ENCODE measurements around the gene SLC9A1.
A peak's percentile ranks its signal among the peaks of the same experiment; 100 is the strongest.

Gene SLC9A1

GRCh38 chr1:27154991-27155781 lies at the start of gene SLC9A1:
Gene SLC9A1, minus strand, starts transcription at chr1:27155125. Its CDS starts 791 bp downstream, at chr1:27154334.
- TF ChIP-seq ESRRG (CRISPR knock-in tag; IDR thresholded peaks at IDR 0.05) = no peak
- TF ChIP-seq SNAI2 (CRISPR knock-in tag; IDR thresholded peaks at IDR 0.05) = no peak
- 0 out of 2 replicates have a peak, but pooled peaks have one; percentile 7 for TF ChIP-seq ZC3H10 (CRISPR knock-in tag; IDR thresholded peaks at IDR 0.05)
- no peak for TF ChIP-seq OSR1 (CRISPR knock-in tag; IDR thresholded peaks at IDR 0.05)
- no peak for TF ChIP-seq TCF4 (CRISPR knock-in tag; IDR thresholded peaks at IDR 0.05; ENCODE audit: borderline replicate concordance)
- TF ChIP-seq CSRNP3 (CRISPR knock-in tag; IDR thresholded peaks at IDR 0.05) = no peak
- TF ChIP-seq ZNF8 (CRISPR knock-in tag; IDR thresholded peaks at IDR 0.05) = 0 out of 2 replicates have a peak, but pooled peaks have one; percentile 29
- no peak for TF ChIP-seq PPARA (CRISPR knock-in tag; IDR thresholded peaks at IDR 0.05; ENCODE audit: borderline replicate concordance)
- peak; percentile 15; the same call in 1 of the 2 replicates for TF ChIP-seq CREB5 (CRISPR knock-in tag; IDR thresholded peaks at IDR 0.05; ENCODE audit: low read depth)
- TF ChIP-seq ZNF565 (CRISPR knock-in tag; conservative IDR thresholded peaks at IDR 0.05; ENCODE audit: low read depth) = peak; percentile 37; the same call in 1 of the 2 replicates
- no peak for TF ChIP-seq RARB (CRISPR knock-in tag; IDR thresholded peaks at IDR 0.05)
- peak; percentile 37; the same call in 1 of the 2 replicates for TF ChIP-seq TSHZ2 (CRISPR knock-in tag; IDR thresholded peaks at IDR 0.05)
- no peak for TF ChIP-seq ZFP3 (CRISPR knock-in tag; IDR thresholded peaks at IDR 0.05)
- TF ChIP-seq ZNF70 (CRISPR knock-in tag; IDR thresholded peaks at IDR 0.05) = peak; percentile 50; the same call in 1 of the 2 replicates
- peak; percentile 80; the same call in 1 of the 2 replicates for TF ChIP-seq GLIS3 (CRISPR knock-in tag; IDR thresholded peaks at IDR 0.05)
- TF ChIP-seq POU6F1 (CRISPR knock-in tag; IDR thresholded peaks at IDR 0.05; ENCODE audit: borderline replicate concordance, low read depth) = no peak
- TF ChIP-seq TOX (CRISPR knock-in tag; IDR thresholded peaks at IDR 0.05; ENCODE audit: borderline replicate concordance) = no peak
- TF ChIP-seq CSDC2 (CRISPR knock-in tag; IDR thresholded peaks at IDR 0.05) = no peak
- no peak; the same call in 1 of the 2 replicates for TF ChIP-seq ISL1 (CRISPR knock-in tag; IDR thresholded peaks at IDR 0.05)
- TF ChIP-seq ARNTL (CRISPR knock-in tag; IDR thresholded peaks at IDR 0.05; ENCODE audit: borderline replicate concordance, low read depth) = 0 out of 2 replicates have a peak, but pooled peaks have one; percentile 32
- TF ChIP-seq ZFP30 (CRISPR knock-in tag; IDR thresholded peaks at IDR 0.05) = 0 out of 2 replicates have a peak, but pooled peaks have one; percentile 33
- TF ChIP-seq PATZ1 (CRISPR knock-in tag; IDR thresholded peaks at IDR 0.05; ENCODE audit: borderline replicate concordance) = no peak
- TF ChIP-seq BACH2 (CRISPR knock-in tag; IDR thresholded peaks at IDR 0.05; ENCODE audit: borderline replicate concordance) = no peak
- ATAC-seq = peak; percentile 94

- ATAC-seq = no peak
- TF ChIP-seq TCF4 (CRISPR knock-in tag; IDR thresholded peaks at IDR 0.05; ENCODE audit: borderline replicate concordance) (no peak), SNAI2 (CRISPR knock-in tag; IDR thresholded peaks at IDR 0.05) (no peak), ZC3H10 (CRISPR knock-in tag; IDR thresholded peaks at IDR 0.05) (no peak), CSRNP3 (CRISPR knock-in tag; IDR thresholded peaks at IDR 0.05) (no peak), BACH2 (CRISPR knock-in tag; IDR thresholded peaks at IDR 0.05; ENCODE audit: borderline replicate concordance) (no peak), RARB (CRISPR knock-in tag; IDR thresholded peaks at IDR 0.05) (no peak), GLIS3 (CRISPR knock-in tag; IDR thresholded peaks at IDR 0.05) (no peak), CREB5 (CRISPR knock-in tag; IDR thresholded peaks at IDR 0.05; ENCODE audit: low read depth) (no peak), POU6F1 (CRISPR knock-in tag; IDR thresholded peaks at IDR 0.05; ENCODE audit: borderline replicate concordance, low read depth) (no peak)
These were observed 49.0 kb upstream of the SLC9A1 start for GRCh38 chr1:27203946-27204345.

All from SK-N-SH treated with all-trans-retinoic acid at 6 μM for 48 hours (cell line).